Activated naive CD4-positive, alpha-beta T cell (primary cell): ENCODE measurements around the gene TMEM161A.

Experiments
- DNase-seq, 4 experiments: peaks; one replicate each; lab custom pipeline; 2025; lab: John Stamatoyannopoulos, UW

Gene TMEM161A

GRCh38 chr19:19096641-19097627, 41.3 kb downstream of the TMEM161A start:
- no peak for DNase-seq

DNA sequence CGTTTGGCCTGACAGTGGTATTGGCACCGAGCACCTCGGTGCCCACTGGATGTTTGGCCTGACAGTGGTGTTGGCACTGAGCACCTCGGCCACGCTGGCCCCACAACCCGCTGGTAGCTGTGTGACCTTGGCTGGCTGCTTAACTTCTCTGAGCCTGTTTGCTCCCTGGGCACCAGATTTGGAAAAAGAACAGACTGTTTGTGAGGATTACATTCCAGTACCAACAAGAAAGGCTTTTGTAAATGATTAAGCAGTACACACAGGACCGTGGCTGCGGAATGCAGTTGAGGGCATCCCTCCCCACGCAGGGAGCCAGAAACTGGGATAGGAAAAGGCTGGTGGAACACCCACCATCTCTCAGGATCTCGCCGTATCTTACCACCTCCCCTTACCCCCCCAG, 42.6 kb downstream of the TMEM161A start:
- no peak for DNase-seq

DNA sequence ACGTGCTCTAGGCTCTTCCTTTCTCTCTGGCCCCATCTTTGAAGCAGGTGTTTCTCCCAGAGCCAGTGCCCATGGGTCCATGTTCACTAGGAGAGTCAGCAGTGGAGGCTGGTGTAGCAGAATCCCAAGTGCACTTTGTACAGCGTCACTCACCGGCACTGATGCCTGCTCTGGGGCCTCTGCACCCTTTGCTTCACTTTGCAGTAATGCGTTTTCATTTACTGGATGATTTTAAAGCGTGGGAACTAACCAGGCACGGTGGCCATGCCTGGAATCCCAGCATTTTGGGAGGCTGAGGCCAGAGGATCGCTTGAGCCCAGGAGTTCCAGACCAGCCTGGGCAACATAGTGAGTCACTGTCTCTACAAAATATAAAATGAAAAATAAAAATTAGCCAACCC, 43.8 kb downstream of the TMEM161A start:
- DNase-seq = no peak

GRCh38 chr19:19087676-19088075, 50.6 kb downstream of the TMEM161A start:
- DNase-seq = no peak

- no peak for DNase-seq
Measured at GRCh38 chr19:19083413-19084178, 54.7 kb downstream of the TMEM161A start.

DNA sequence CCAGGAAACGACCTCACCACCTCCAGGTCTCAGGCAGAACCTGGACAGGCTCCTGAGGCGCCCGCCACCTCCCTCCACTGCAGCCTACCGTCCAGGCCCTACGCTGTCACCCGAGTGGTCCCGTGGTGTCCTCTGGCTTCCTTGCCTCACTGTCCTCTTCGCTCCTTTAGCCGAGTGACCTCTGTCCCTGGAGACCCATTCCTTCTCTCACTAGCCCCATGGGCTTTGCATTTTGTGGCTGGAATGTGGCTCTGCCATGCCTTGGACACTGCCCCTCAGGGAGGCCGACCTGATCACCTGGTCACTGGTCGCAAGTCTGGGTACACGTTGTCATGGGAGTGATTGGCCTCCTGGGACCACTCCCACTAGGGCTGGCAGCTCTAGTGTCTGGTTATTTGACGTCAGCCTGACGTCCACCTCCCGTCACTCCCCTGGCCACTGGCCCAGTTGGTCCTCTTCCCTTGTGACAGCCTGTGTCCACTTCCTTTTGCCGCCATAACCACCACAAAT, 56.6 kb downstream of the TMEM161A start:
- no peak for DNase-seq

- no peak for DNase-seq
Measured at GRCh38 chr19:19079571-19079970, 58.7 kb downstream of the TMEM161A start.

GRCh38 chr19:19078801-19079200, 59.5 kb downstream of the TMEM161A start:
- no peak for DNase-seq

DNA sequence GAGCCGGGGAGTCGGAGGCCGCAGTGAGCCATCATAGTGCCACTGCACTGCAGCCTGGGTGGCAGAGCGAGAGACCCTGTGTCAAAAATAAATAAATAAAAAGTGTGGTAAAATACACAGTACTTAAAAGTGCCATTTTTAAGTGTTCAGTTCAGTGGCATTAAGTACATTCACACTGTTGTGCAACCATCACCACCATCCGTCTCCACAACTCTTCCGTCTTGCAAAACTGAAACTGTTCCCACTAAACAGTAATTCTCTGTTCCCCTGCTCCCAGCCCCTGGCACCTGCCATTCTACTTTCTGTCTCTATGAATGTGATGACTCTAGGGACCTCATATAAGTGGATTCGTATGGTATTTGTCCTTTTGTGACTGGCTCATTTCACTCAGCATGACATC, 61.2 kb downstream of the TMEM161A start:
- DNase-seq = no peak

- no peak for DNase-seq
Measured at GRCh38 chr19:19076476-19076875, 61.8 kb downstream of the TMEM161A start.

DNA sequence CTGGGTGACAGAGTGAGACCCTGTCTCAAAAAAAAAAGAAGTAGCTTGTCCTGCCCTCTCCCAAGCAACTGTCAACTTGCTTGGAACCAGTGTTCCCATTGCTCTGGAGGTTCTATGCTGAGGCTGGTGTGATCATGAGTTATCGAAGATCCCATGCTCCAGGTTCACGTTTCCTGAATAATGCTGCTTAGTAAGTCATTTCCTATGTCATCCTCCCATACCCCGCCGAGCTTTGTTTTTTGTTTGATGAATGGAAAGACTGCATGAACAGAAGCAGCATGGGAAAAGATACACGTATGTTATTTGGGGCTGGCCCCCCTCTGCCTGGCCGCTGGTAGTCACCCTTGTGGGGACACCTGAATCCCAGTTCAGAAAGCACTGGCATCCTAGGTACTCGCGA, 63.2 kb downstream of the TMEM161A start:
- DNase-seq = no peak

- DNase-seq = no peak
Measured at GRCh38 chr19:19074196-19074882, 63.9 kb downstream of the TMEM161A start.

DNA sequence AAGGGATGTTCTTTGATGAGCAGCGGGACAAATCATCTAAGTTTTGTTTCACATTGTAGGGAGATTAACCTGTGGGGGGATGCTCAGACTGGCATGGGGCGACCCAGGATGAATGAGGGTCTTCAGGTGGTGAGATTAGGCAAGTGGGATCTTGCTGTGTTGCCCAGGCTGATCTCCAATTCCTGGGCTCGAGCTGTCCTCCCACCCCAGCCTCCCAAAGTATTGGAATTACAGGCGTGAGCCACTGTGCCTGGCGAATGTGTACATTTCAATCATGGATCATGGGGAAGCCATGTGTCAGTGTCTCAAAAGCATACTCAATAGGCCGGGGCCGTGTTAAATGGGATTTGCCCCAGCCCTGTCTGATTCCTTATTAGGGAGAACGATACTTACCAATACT, 66.4 kb downstream of the TMEM161A start:
- no peak for DNase-seq
